Upper lobe of left lung (tissue), 6 donors: ENCODE data around the gene ABL1. TPM values are rescaled to one million over a fixed set of nuclear protein-coding genes. Genes with fewer than 3 reads are reported as not detected.

ENCODE experiments used
- ATAC-seq, 2 donors: fragments of 200-7000 bp; cut with Tn5 transposase; one replicate each; pipeline ENCODE4 v1.9.1; 2022; ENCODE audit warnings: mild to moderate bottlenecking in 2 of 2, moderate library complexity in 2 of 2; ENCODE audit not compliant: low FRiP score in 2 of 2
- DNase-seq, 2 donors: peaks; one replicate each; pipeline ENCODE4 v3.0.0-alpha.2; 2019 to 2020
- H3K27ac ChIP-seq, 4 donors: fragments of 200-600 bp; sonication (generic); one replicate each; pipeline ENCODE4 v1.5.1; 2016 to 2019
- H3K27me3 ChIP-seq, 4 donors: fragments of 200-600 bp; sonication (generic); one replicate each; pipeline ENCODE4 v1.5.1; 2017 to 2019
- H3K36me3 ChIP-seq, 4 donors: fragments of 200-600 bp; sonication (generic); one replicate each; pipeline ENCODE4 v1.5.1; 2016 to 2019
- H3K4me1 ChIP-seq, 4 donors: fragments of 200-600 bp; sonication (generic); one replicate each; pipeline ENCODE4 v1.5.1; 2018 to 2019
- H3K4me3 ChIP-seq, 4 donors: fragments of 200-600 bp; sonication (generic); one replicate each; pipeline ENCODE4 v1.5.1; 2017 to 2019; ENCODE audit warnings: mild to moderate bottlenecking in 2 of 4, moderate library complexity in 1 of 4
- H3K9me3 ChIP-seq, 4 donors: fragments of 200-600 bp; sonication (generic); one replicate each; pipeline ENCODE4 v1.5.1; 2018 to 2019
- CTCF ChIP-seq, 6 experiments: fragments of 450-650 bp in 4 of 6; fragments of 200-600 bp in 2 of 6; sonication (generic) in 2 of 6; IDR thresholded peaks; one replicate each; pipeline ENCODE4 v1.5.1; 2016 to 2019; ENCODE audit warnings: antibody characterized with exemption in 6 of 6
- EP300 ChIP-seq, 4 donors: sonication (generic); formaldehyde crosslinking; IDR thresholded peaks; one replicate each; pipeline ENCODE4 v1.5.1; 2017; ENCODE audit warnings: antibody characterized with exemption in 4 of 4, control low read depth in 2 of 4
- POLR2A ChIP-seq, 4 donors: fragments of 450-650 bp; IDR thresholded peaks; one replicate each; pipeline ENCODE4 v1.5.1; 2016 to 2017; ENCODE audit warnings: antibody characterized with exemption in 4 of 4, mild to moderate bottlenecking in 2 of 4
- POLR2AphosphoS5 ChIP-seq, 2 donors: sonication (generic); formaldehyde crosslinking; IDR thresholded peaks; one replicate each; pipeline ENCODE4 v1.5.1; 2017; ENCODE audit warnings: antibody characterized with exemption in 2 of 2
- WGBS, 2 donors: methylation state at CpG; one replicate each; pipeline ENCODE4 v1.1.5; 2017 to 2018; 5-methylcytosine and 5-hydroxymethylcytosine counted together
- total RNA-seq, 6 donors: library from RNA; depleted of rRNA in 4 of 6; stranded (reverse); fragments of >200 nt in 4 of 6; gene quantifications; one replicate each; pipeline versions ENCODE4 v1.1.0 to v1.2.1, GENCODE V29; 2016 to 2021
- donor health status: DM: no; HTN: no; CAD: no; lungs with moderate emphysema.
- donor health status: DM: no; HTN: yes; CAD: no; lungs with severe emphysema.

ABL1 gene
- total RNA-seq, 6 donors from 2014 or later: 39.8 to 56.5 (median 47.0) TPM

DNA sequence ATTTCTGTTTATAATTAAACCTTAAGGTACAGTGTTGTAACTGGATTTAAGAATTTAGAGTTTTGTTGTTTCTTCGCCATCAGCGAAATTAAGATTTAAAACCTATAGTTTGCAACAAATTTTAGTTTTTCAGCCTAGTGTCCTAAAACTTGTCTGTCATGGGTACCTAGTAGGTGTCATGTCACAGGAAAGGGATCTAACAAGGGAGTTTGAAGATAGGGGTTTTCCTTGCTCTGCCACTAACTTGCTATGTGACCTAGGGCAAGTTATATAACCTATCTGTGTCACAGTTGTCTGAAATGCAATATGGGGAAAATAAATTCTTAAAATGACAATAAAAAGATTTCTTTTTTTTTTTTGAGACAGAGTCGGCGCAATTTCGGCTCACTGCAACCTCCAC lies 9.2 kb upstream of the ABL1 start:
- ATAC-seq (no peak), DNase-seq (no peak)
- TF ChIP-seq POLR2AphosphoS5 (IDR thresholded peaks at IDR 0.05) (no peak), CTCF (IDR thresholded peaks at IDR 0.05) (no peak), POLR2A (IDR thresholded peaks at IDR 0.05) (no peak)
- Histone ChIP-seq H3K4me3 (no peak overlapping the region), H3K4me1 (peaks cover 3 to 20% (median 9%) of the 10 kb centered on the region in 4 donors), H3K27ac (peak overlapping the region in 1 of 4 donors; percentile 14), H3K27me3 (no peaks in the 10 kb centered on the region), H3K9me3 (no peaks in the 10 kb centered on the region), H3K36me3 (no peaks in the 10 kb centered on the region)
- 93 to 96% methylated on average over 5 of the region's 5 CpGs for WGBS, 2 donors

DNA sequence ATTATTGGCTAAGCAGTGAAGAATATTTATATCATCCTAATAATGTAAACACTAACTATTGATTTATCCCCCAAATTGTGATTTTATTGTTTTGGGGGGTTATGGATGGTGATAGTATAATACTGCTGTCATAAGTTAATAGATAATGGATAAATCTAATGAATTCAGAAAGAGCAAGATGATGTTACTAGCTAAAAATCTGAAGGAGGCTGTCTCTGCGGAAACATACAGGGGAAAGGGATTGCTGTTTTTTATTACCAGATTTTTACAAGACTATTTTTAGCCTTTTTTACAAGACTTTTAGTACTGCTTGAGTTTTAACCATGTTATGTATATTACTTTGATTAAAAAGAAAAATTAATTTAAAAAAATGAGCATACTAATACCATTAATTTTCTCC lies 5.3 kb upstream of the ABL1 start:
- DNase-seq (no peak), ATAC-seq (no peak)
- Histone ChIP-seq H3K9me3 (no peaks in the 10 kb centered on the region), H3K4me1 (peaks cover 12 to 22% (median 19%) of the 10 kb centered on the region in 4 donors), H3K27me3 (no peaks in the 10 kb centered on the region), H3K27ac (no peak overlapping the region), H3K36me3 (no peaks in the 10 kb centered on the region), H3K4me3 (no peak overlapping the region)
- WGBS, 2 donors: 88 to 90% methylated on average over 1 of the region's 1 CpG
- TF ChIP-seq CTCF (IDR thresholded peaks at IDR 0.05) (no peak), POLR2AphosphoS5 (IDR thresholded peaks at IDR 0.05) (no peak), EP300 (IDR thresholded peaks at IDR 0.05) (no peak), POLR2A (IDR thresholded peaks at IDR 0.05) (no peak)

DNA sequence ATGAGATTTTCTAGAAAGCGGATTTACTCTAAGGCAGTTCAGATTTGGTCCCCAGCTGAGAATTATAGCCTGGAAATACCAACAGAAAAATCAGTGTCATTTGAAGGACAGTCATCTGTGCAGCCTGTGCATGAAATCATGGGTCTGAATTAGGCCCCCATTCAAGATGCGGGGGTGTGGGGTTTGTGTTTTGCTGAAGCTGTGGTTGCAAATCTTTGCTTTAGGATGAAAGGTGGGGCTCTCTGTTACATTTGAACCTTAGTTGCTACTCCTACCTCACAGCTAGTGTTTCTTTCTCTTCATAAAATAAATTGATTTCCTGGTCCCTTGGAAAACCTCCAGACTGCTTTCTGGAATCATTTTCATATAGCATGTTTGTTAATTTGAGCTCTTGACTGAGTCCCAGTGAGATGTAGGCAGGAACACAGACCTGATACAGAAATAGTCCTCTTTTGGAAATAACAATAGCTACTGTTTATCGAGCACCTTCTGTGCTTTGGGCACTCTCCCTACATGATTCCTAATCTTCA lies 4.8 kb upstream of the ABL1 start:
- H3K9me3 ChIP-seq: no peaks in the 10 kb centered on the region
- no peak for TF ChIP-seq POLR2A (IDR thresholded peaks at IDR 0.05)
- TF ChIP-seq POLR2AphosphoS5 (IDR thresholded peaks at IDR 0.05): no peak
- no peak for TF ChIP-seq EP300 (IDR thresholded peaks at IDR 0.05)
- TF ChIP-seq CTCF (IDR thresholded peaks at IDR 0.05): no peak
- ATAC-seq (no peak), DNase-seq (no peak)
- no peaks in the 10 kb centered on the region for H3K27me3 ChIP-seq
- H3K36me3 ChIP-seq: no peaks in the 10 kb centered on the region
- H3K4me1 ChIP-seq: peaks cover 7 to 18% (median 17%) of the 10 kb centered on the region in 4 donors
- 87 to 89% methylated on average over 3 of the region's 3 CpGs for WGBS, 2 donors
- H3K4me3 ChIP-seq: no peak overlapping the region
- H3K27ac ChIP-seq: no peak overlapping the region

DNA sequence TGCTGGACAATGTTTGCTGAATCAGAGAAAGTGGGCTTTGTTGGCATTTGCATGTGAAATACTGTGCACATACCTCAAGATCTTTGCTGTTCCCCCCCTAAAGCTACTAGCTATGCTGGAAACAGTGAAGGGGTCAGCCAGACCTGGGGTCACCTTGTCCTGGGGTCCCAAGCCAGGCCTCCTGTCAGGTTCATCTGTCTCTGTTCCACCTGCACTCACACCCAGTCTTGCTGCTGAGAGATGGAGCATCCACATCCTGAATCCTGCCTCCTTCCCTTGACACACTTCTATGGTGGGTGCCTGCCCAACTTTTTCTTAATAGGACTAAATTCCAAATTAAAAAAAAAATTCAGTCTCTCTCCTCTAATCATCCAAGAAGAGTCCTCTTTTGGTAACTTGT lies 4.0 kb upstream of the ABL1 start:
- no peaks in the 10 kb centered on the region for H3K36me3 ChIP-seq
- no peaks in the 10 kb centered on the region for H3K27me3 ChIP-seq
- H3K9me3 ChIP-seq: no peaks in the 10 kb centered on the region
- no peak overlapping the region for H3K4me3 ChIP-seq
- ATAC-seq (no peak), DNase-seq (no peak)
- H3K4me1 ChIP-seq: peaks cover 0 to 21% (median 18%) of the 10 kb centered on the region in 4 donors
- no peak for TF ChIP-seq EP300 (IDR thresholded peaks at IDR 0.05)
- TF ChIP-seq POLR2AphosphoS5 (IDR thresholded peaks at IDR 0.05): no peak
- no peak for TF ChIP-seq POLR2A (IDR thresholded peaks at IDR 0.05)
- TF ChIP-seq CTCF (IDR thresholded peaks at IDR 0.05): no peak
- H3K27ac ChIP-seq: no peak overlapping the region
